HepG2 (cell line): Measurements from ENCODE around the gene BEAN1. TPM values are rescaled to one million over a fixed set of nuclear protein-coding genes. Genes with fewer than 3 reads are reported as not detected.
A peak's percentile ranks its signal among the peaks of the same experiment; 100 is the strongest.

ENCODE experiments used
- ATAC-seq: fragments of 200-7000 bp; cut with Tn5 transposase; 3 replicates; pipeline ENCODE4 v1.9.1; 2020; ENCODE audit warnings: mild to moderate bottlenecking, moderate library complexity
- BruUV-seq: library from RNA; stranded (reverse); fragments of 400-500 nt; replicated peaks from 2 replicates; lab custom pipeline; 2021; lab: Mats Ljungman, UMichigan
- CTCF ChIA-PET: fragments of 300-600 bp; formaldehyde crosslinking; extraction: SDS; loops from one replicate; lab custom pipeline; 2021; ENCODE audit warnings: low total read pairs, inconsistent platforms, low intra/inter-chr PET ratio; lab: Yijun Ruan, JAX
- POLR2A ChIA-PET: fragments of 350-600 bp; sonication (Branson Sonifier 250); formaldehyde crosslinking; loops from one replicate; lab custom pipeline; 2020; ENCODE audit warnings: antibody characterized with exemption, inconsistent platforms; lab: Yijun Ruan, JAX
- DNase-seq: peaks from one replicate; pipeline ENCODE4 v3.0.0-alpha.2; 2015; ENCODE audit warnings: low spot score
- FAIRE-seq: peaks from 3 replicates; lab custom pipeline; 2011; peaks lifted over from hg19 to GRCh38; lab: Jason Lieb, UNC
- H2AFZ ChIP-seq: one replicate; pipeline ENCODE4 v1.6.1; 2011; ENCODE audit warnings: low read length, inconsistent platforms
- H3K27ac ChIP-seq: fragments of 300-600 bp; 3 replicates; pipeline ENCODE4 v1.8.0; 2011; ENCODE audit warnings: mixed run types, mild to moderate bottlenecking, mixed read lengths, low read length, inconsistent platforms; ENCODE audit not compliant: insufficient read depth; ENCODE audit errors: extremely low read length
- H3K27me3 ChIP-seq, 2 experiments: fragments of 200-600 bp in 1 of 2; 2 replicates in 1 of 2; 3 replicates in 1 of 2; pipeline versions ENCODE4 v1.6.0 to v1.8.0; 2011; ENCODE audit warnings: low read length in 2 of 2, mild to moderate bottlenecking in 2 of 2, moderate library complexity in 2 of 2, inconsistent platforms in 1 of 2; ENCODE audit not compliant: insufficient read depth in 2 of 2, control insufficient read depth in 1 of 2
- H3K36me3 ChIP-seq, 2 experiments: fragments of 200-600 bp in 1 of 2; replicated peaks in 1 of 2; 2 replicates in 1 of 2; 3 replicates in 1 of 2; pipeline versions ENCODE4 v1.5.1 to v1.8.0; 2011; ENCODE audit warnings: low read length in 2 of 2, inconsistent platforms in 1 of 2; ENCODE audit not compliant: insufficient read depth in 2 of 2, control insufficient read depth in 1 of 2
- H3K4me1 ChIP-seq: 2 replicates; pipeline ENCODE4 v1.5.1; 2012; ENCODE audit warnings: low read length, inconsistent platforms; ENCODE audit not compliant: insufficient read depth
- H3K4me2 ChIP-seq: 2 replicates; pipeline ENCODE4 v1.6.0; 2011; ENCODE audit warnings: low read depth, low read length, inconsistent platforms
- H3K4me3 ChIP-seq, 3 experiments: fragments of 200-600 bp in 1 of 3; sonication (generic), shearing (Covaris generic) in 1 of 3; replicated peaks in 1 of 3; 2 replicates each; pipeline ENCODE4 v1.5.1; 2011 to 2016; ENCODE audit warnings: low read length in 3 of 3, inconsistent platforms in 2 of 3, low read depth in 2 of 3, mild to moderate bottlenecking in 2 of 3, control low read depth in 1 of 3, mixed read lengths in 1 of 3; ENCODE audit not compliant: insufficient read depth in 1 of 3
- H3K79me2 ChIP-seq: one replicate; pipeline ENCODE4 v1.6.1; 2011; ENCODE audit warnings: low read length, inconsistent platforms; ENCODE audit not compliant: insufficient read depth
- H3K9ac ChIP-seq: 2 replicates; pipeline ENCODE4 v1.6.0; 2011; ENCODE audit warnings: mild to moderate bottlenecking, low read depth, low read length, inconsistent platforms; ENCODE audit not compliant: insufficient read depth
- H3K9me3 ChIP-seq: 2 replicates; pipeline ENCODE4 v1.5.1; 2012; ENCODE audit warnings: mild to moderate bottlenecking, low read length
- H4K20me1 ChIP-seq: 2 replicates; pipeline ENCODE4 v1.6.0; 2011; ENCODE audit warnings: inconsistent platforms, mild to moderate bottlenecking, low read length, moderate library complexity; ENCODE audit not compliant: insufficient read depth
- ARNT ChIP-seq: fragments of 450-650 bp; IDR thresholded peaks from 2 replicates; pipeline ENCODE4 v1.6.1; 2017
- CBFB ChIP-seq: sonication (generic); formaldehyde crosslinking; IDR thresholded peaks from 2 replicates; pipeline ENCODE4 v1.4.0; 2020; ENCODE audit warnings: missing genetic modification reagents
- FOXK1 ChIP-seq: sonication (generic); formaldehyde crosslinking; IDR thresholded peaks from 2 replicates; pipeline ENCODE4 v1.4.0; 2020; ENCODE audit warnings: low read depth, missing genetic modification reagents, borderline replicate concordance
- GZF1 ChIP-seq: sonication (generic); formaldehyde crosslinking; IDR thresholded peaks from 2 replicates; pipeline ENCODE4 v1.5.1; 2020; ENCODE audit warnings: mild to moderate bottlenecking, missing genetic modification reagents
- HNRNPLL ChIP-seq: fragments of 200-400 bp; formaldehyde crosslinking; IDR thresholded peaks from 2 replicates; pipeline ENCODE4 v1.6.1; 2017; ENCODE audit warnings: mild to moderate bottlenecking, low read depth, low read length; ENCODE audit not compliant: poor library complexity, severe bottlenecking
- IRF9 ChIP-seq: sonication (generic); formaldehyde crosslinking; IDR thresholded peaks from 2 replicates; pipeline ENCODE4 v1.8.0; 2022; ENCODE audit warnings: missing genetic modification reagents, mild to moderate bottlenecking, borderline replicate concordance
- KDM5B ChIP-seq: sonication (generic); formaldehyde crosslinking; IDR thresholded peaks from 2 replicates; pipeline ENCODE4 v1.4.0; 2020; ENCODE audit warnings: missing genetic modification reagents, mild to moderate bottlenecking, borderline replicate concordance
- MIER3 ChIP-seq: IDR thresholded peaks from 2 replicates; pipeline ENCODE4 v1.6.1; 2016; ENCODE audit warnings: missing compliant biosample characterization, borderline replicate concordance
- NR2C2 ChIP-seq: sonication (generic); formaldehyde crosslinking; IDR thresholded peaks from 2 replicates; pipeline ENCODE4 v1.4.0; 2020; ENCODE audit warnings: missing genetic modification reagents, mild to moderate bottlenecking, moderate library complexity, borderline replicate concordance
- NR3C1 ChIP-seq: sonication (generic); formaldehyde crosslinking; IDR thresholded peaks from 2 replicates; pipeline ENCODE4 v1.4.0; 2020; ENCODE audit warnings: missing genetic modification reagents
- PCBP1 ChIP-seq: fragments of 200-400 bp; formaldehyde crosslinking; IDR thresholded peaks from 2 replicates; pipeline ENCODE4 v1.6.1; 2017; ENCODE audit warnings: mild to moderate bottlenecking, low read depth, low read length, borderline replicate concordance
- PREB ChIP-seq: sonication (generic); formaldehyde crosslinking; IDR thresholded peaks from 2 replicates; pipeline ENCODE4 v1.4.0; 2020; ENCODE audit warnings: missing genetic modification reagents
- SOX6 ChIP-seq, 2 experiments: fragments of 450-650 bp in 1 of 2; sonication (generic) in 1 of 2; formaldehyde crosslinking in 1 of 2; IDR thresholded peaks; 2 replicates each; pipeline versions ENCODE4 v1.4.0 to v1.6.1; 2017 to 2020; ENCODE audit warnings: antibody characterized with exemption in 1 of 2, mild to moderate bottlenecking in 1 of 2, missing genetic modification reagents in 1 of 2
- UBTF ChIP-seq: sonication (generic); formaldehyde crosslinking; IDR thresholded peaks from 2 replicates; pipeline ENCODE4 v1.4.0; 2020; ENCODE audit warnings: mild to moderate bottlenecking, missing genetic modification reagents
- ZBTB20 ChIP-seq: sonication (generic); formaldehyde crosslinking; IDR thresholded peaks from 2 replicates; pipeline ENCODE4 v1.8.1; 2023; ENCODE audit warnings: missing genetic modification reagents, low read depth, mild to moderate bottlenecking, borderline replicate concordance
- ZNF460 ChIP-seq: sonication (generic); formaldehyde crosslinking; IDR thresholded peaks from 2 replicates; pipeline ENCODE4 v1.5.1; 2020; ENCODE audit warnings: missing genetic modification reagents, mild to moderate bottlenecking, borderline replicate concordance
- ZNF691 ChIP-seq: sonication (generic); formaldehyde crosslinking; IDR thresholded peaks from 2 replicates; pipeline ENCODE4 v1.4.0; 2020; ENCODE audit warnings: missing genetic modification reagents, low read depth, mild to moderate bottlenecking, borderline replicate concordance
- WGBS: methylation state at CpG from one replicate; pipeline ENCODE4 v1.1.6; 2017; ENCODE audit warnings: low lambda C conversion rate; 5-methylcytosine and 5-hydroxymethylcytosine counted together
- in situ Hi-C: cut with HindIII; loops from 2 replicates; pipeline ENCODE4 v1.10.0; 2017; ENCODE audit warnings: low pct_unique_long_range_greater_than_20kb; ENCODE audit not compliant: extremely low pct_ligation_motif_present
- intact Hi-C: fragments of 100-400 bp; cut with micrococcal nuclease; formaldehyde crosslinking; loops from one replicate; pipeline ENCODE4 v1.10.0; 2022; ENCODE audit not compliant: unreplicated experiment
- polyA plus RNA-seq, 8 experiments: library from polyadenylated mRNA; depleted of rRNA in 3 of 8; stranded (reverse) in 7 of 8; unstranded in 1 of 8; fragments of >200 nt; fragmentation: Illumina TruSeq in 4 of 8; extraction: Trizol in 4 of 8; gene quantifications; 2 replicates each; pipeline versions ENCODE4 v1.2.1 to v1.2.3, GENCODE V29; 2011 to 2016; ENCODE audit warnings: low read depth in 4 of 8, missing spikeins in 1 of 8, mixed read lengths in 1 of 8; ENCODE audit not compliant: insufficient read depth in 1 of 8
- total RNA-seq, 5 experiments: library from RNA; depleted of rRNA; stranded (reverse); fragments of >200 nt; fragmentation: Illumina TruSeq; extraction: Trizol; gene quantifications; 2 replicates each; pipeline ENCODE4 v1.2.3, GENCODE V29; 2016; ENCODE audit warnings: low read depth in 1 of 5

BEAN1 gene
- total and polyA plus RNA-seq, 2 of the 13 experiments (the other 11 are each of a cell fraction or from before 2014, with no cell fraction given): 0.53 to 1.4 TPM

- Histone ChIP-seq H3K4me1 (peaks cover 46% of the 10 kb centered on the region), H4K20me1 (no peaks in the 10 kb centered on the region), H3K4me2 (peak overlapping the region; percentile 92), H3K9me3 (no peaks in the 10 kb centered on the region), H3K79me2 (no peaks in the 10 kb centered on the region), H3K27ac (no peak overlapping the region), H2AFZ (no peak overlapping the region), H3K4me3 (peak overlapping the region in 2 of 3 experiments; percentile 44 to 71; a peak in 3 of 6 replicates), H3K27me3 (peaks cover 15 to 70% of the 10 kb centered on the region in 2 experiments), H3K9ac (peak overlapping the region; percentile 37; the same call in 1 of the 2 replicates), H3K36me3 (no peaks in the 10 kb centered on the region)
- no peak for DNase-seq
- WGBS: 11% methylated on average over 43 of the region's 56 CpGs
- CTCF ChIA-PET: no interaction called here
- no peak for FAIRE-seq
- intact Hi-C loops: no loop called here
- in situ Hi-C loops: no loop called here
- no TSS peak for BruUV-seq
- POLR2A ChIA-PET: no interaction called here
- ATAC-seq: peak; percentile 4
- no peak for TF ChIP-seq NR3C1 (CRISPR knock-in tag)
- peak; percentile 2 for TF ChIP-seq HNRNPLL
- TF ChIP-seq ARNT: no peak
- no peak for TF ChIP-seq ZNF691 (CRISPR knock-in tag)
- 0 out of 2 replicates have a peak, but pooled peaks have one; percentile 42 for TF ChIP-seq CBFB
- no peak for TF ChIP-seq PREB (CRISPR knock-in tag)
- TF ChIP-seq GZF1 (CRISPR knock-in tag): no peak
- no peak for TF ChIP-seq SOX6 (IDR thresholded peaks at IDR 0.05)
- no peak for TF ChIP-seq SOX6 (CRISPR knock-in tag; IDR thresholded peaks at IDR 0.05)
- no peak for TF ChIP-seq FOXK1
- no peak for TF ChIP-seq MIER3 (CRISPR knock-in tag)
- 0 out of 2 replicates have a peak, but pooled peaks have one; percentile 47 for TF ChIP-seq PCBP1
- no peak for TF ChIP-seq ZNF460 (CRISPR knock-in tag)
- no peak for TF ChIP-seq IRF9 (CRISPR knock-in tag)
- TF ChIP-seq KDM5B (CRISPR knock-in tag): no peak; the same call in 1 of the 2 replicates
- no peak for TF ChIP-seq UBTF (CRISPR knock-in tag)
- no peak; the same call in 1 of the 2 replicates for TF ChIP-seq NR2C2 (CRISPR knock-in tag)
- no peak; the same call in 1 of the 2 replicates for TF ChIP-seq ZBTB20 (CRISPR knock-in tag)
These were observed 721 bp upstream of the BEAN1 start for GRCh38 chr16:66426112-66427035.
